H9 (cell line): ENCODE measurements around the gene DHX40. TPM values are rescaled to one million over a fixed set of nuclear protein-coding genes. Genes with fewer than 3 reads are reported as not detected.
A peak's percentile ranks its signal among the peaks of the same experiment; 100 is the strongest.

Experiments used
- DNase-seq: peaks from one replicate; pipeline ENCODE4 v3.0.0-alpha.2; 2017
- H2AFZ ChIP-seq: one replicate; pipeline ENCODE4 v1.6.1; 2013; ENCODE audit warnings: mild to moderate bottlenecking, low read length, control low read depth, moderate library complexity
- H2AK5ac ChIP-seq: 2 replicates; pipeline ENCODE4 v1.6.1; 2013; ENCODE audit warnings: low read length, control low read depth, mixed read lengths; ENCODE audit not compliant: insufficient read length
- H2BK120ac ChIP-seq: one replicate; pipeline ENCODE4 v1.6.1; 2013; ENCODE audit warnings: low read depth, mild to moderate bottlenecking, low read length, control low read depth, inconsistent platforms; ENCODE audit not compliant: poor library complexity, severe bottlenecking
- H2BK12ac ChIP-seq: 2 replicates; pipeline ENCODE4 v1.6.1; 2013; ENCODE audit warnings: low read length, control low read depth, mixed read lengths, low read depth; ENCODE audit not compliant: insufficient read length
- H2BK15ac ChIP-seq: 2 replicates; pipeline ENCODE4 v1.6.1; 2013; ENCODE audit warnings: low read depth, low read length, control low read depth
- H2BK20ac ChIP-seq: one replicate; pipeline ENCODE4 v1.6.1; 2013; ENCODE audit warnings: low read depth, mild to moderate bottlenecking, low read length, control low read depth, inconsistent platforms; ENCODE audit not compliant: poor library complexity, severe bottlenecking
- H2BK5ac ChIP-seq: 2 replicates; pipeline ENCODE4 v1.6.1; 2013; ENCODE audit warnings: low read length, control low read depth, mixed read lengths; ENCODE audit not compliant: insufficient read length
- H3K14ac ChIP-seq: 2 replicates; pipeline ENCODE4 v1.6.1; 2013; ENCODE audit warnings: low read length, control low read depth; ENCODE audit not compliant: insufficient read depth
- H3K18ac ChIP-seq: 2 replicates; pipeline ENCODE4 v1.6.1; 2013; ENCODE audit warnings: low read depth, mild to moderate bottlenecking, mixed read lengths, low read length, control low read depth; ENCODE audit not compliant: insufficient read length
- H3K23ac ChIP-seq: 2 replicates; pipeline ENCODE4 v1.6.1; 2013; ENCODE audit warnings: low read length, control low read depth, mixed read lengths, low read depth; ENCODE audit not compliant: insufficient read length
- H3K23me2 ChIP-seq: 2 replicates; pipeline ENCODE4 v1.6.1; 2013; ENCODE audit warnings: low read depth, mild to moderate bottlenecking, mixed read lengths, low read length, control low read depth; ENCODE audit not compliant: insufficient read length, poor library complexity, severe bottlenecking
- H3K27ac ChIP-seq: 2 replicates; pipeline ENCODE4 v1.5.1; 2013; ENCODE audit warnings: low read length, control low read depth, mixed read lengths, low read depth; ENCODE audit not compliant: insufficient read length
- H3K27me3 ChIP-seq: 2 replicates; pipeline ENCODE4 v1.6.1; 2013; ENCODE audit warnings: low read length, control low read depth, inconsistent platforms; ENCODE audit not compliant: insufficient read depth
- H3K4ac ChIP-seq: 2 replicates; pipeline ENCODE4 v1.6.1; 2013; ENCODE audit warnings: low read depth, mild to moderate bottlenecking, control low read depth, inconsistent platforms, low read length, moderate library complexity
- H3K4me1 ChIP-seq: 2 replicates; pipeline ENCODE4 v1.6.1; 2013; ENCODE audit warnings: low read length, control low read depth, inconsistent platforms; ENCODE audit not compliant: insufficient read depth
- H3K4me2 ChIP-seq: 2 replicates; pipeline ENCODE4 v1.6.1; 2013; ENCODE audit warnings: low read length, control low read depth, mixed read lengths; ENCODE audit not compliant: insufficient read length, insufficient read depth
- H3K56ac ChIP-seq: 2 replicates; pipeline ENCODE4 v1.6.1; 2013; ENCODE audit warnings: low read depth, mild to moderate bottlenecking, mixed read lengths, low read length, control low read depth; ENCODE audit not compliant: insufficient read length
- H3K79me1 ChIP-seq: 2 replicates; pipeline ENCODE4 v1.6.1; 2013; ENCODE audit warnings: low read depth, mild to moderate bottlenecking, moderate library complexity, low read length, control low read depth, inconsistent platforms; ENCODE audit not compliant: insufficient read depth, poor library complexity, severe bottlenecking
- H3K79me2 ChIP-seq: 2 replicates; pipeline ENCODE4 v1.6.1; 2013; ENCODE audit warnings: low read length, control low read depth, inconsistent platforms; ENCODE audit not compliant: insufficient read depth
- H3K9ac ChIP-seq: 2 replicates; pipeline ENCODE4 v1.6.1; 2013; ENCODE audit warnings: low read length, control low read depth, mixed read lengths; ENCODE audit not compliant: insufficient read length; ENCODE audit errors: extremely low read depth
- H3K9me3 ChIP-seq: one replicate; pipeline ENCODE4 v1.6.1; 2013; ENCODE audit warnings: low read depth, low read length, inconsistent platforms; ENCODE audit not compliant: control insufficient read depth
- H3T11ph ChIP-seq: one replicate; pipeline ENCODE4 v1.6.1; 2013; ENCODE audit warnings: mild to moderate bottlenecking, low read length, control low read depth, inconsistent platforms
- H4K20me1 ChIP-seq: one replicate; pipeline ENCODE4 v1.6.1; 2013; ENCODE audit not compliant: control insufficient read depth, insufficient read length, insufficient read depth
- H4K5ac ChIP-seq: 2 replicates; pipeline ENCODE4 v1.6.1; 2013; ENCODE audit warnings: low read depth, mild to moderate bottlenecking, mixed read lengths, low read length, control low read depth; ENCODE audit not compliant: insufficient read length
- H4K8ac ChIP-seq: replicated peaks from 2 replicates; pipeline ENCODE4 v1.6.1; 2013; ENCODE audit warnings: low read length, control low read depth, mixed read lengths, low read depth; ENCODE audit not compliant: insufficient read length
- H4K91ac ChIP-seq: 2 replicates; pipeline ENCODE4 v1.6.1; 2013; ENCODE audit warnings: low read depth, mild to moderate bottlenecking, moderate library complexity, mixed read lengths, low read length, control low read depth; ENCODE audit not compliant: insufficient read length
- H3K27ac Mint-ChIP-seq, 3 experiments: 2 replicates in 2 of 3; 3 replicates in 1 of 3; pipeline ENCODE4 v1.8.0; 2020 to 2021; ENCODE audit warnings: mixed read lengths in 3 of 3, mild to moderate bottlenecking in 1 of 3, moderate library complexity in 1 of 3
- H3K27me3 Mint-ChIP-seq: 2 replicates; pipeline ENCODE4 v1.8.0; 2021; ENCODE audit warnings: low read depth, mild to moderate bottlenecking, moderate library complexity, mixed read lengths
- H3K36me3 Mint-ChIP-seq, 3 experiments: 2 replicates in 2 of 3; 3 replicates in 1 of 3; pipeline ENCODE4 v1.8.0; 2020 to 2021; ENCODE audit warnings: low read depth in 3 of 3, mixed read lengths in 3 of 3; ENCODE audit not compliant: insufficient read depth in 1 of 3
- H3K4me1 Mint-ChIP-seq, 2 experiments: 2 replicates each; pipeline ENCODE4 v1.8.0; 2020; ENCODE audit warnings: mixed read lengths in 2 of 2
- H3K4me3 Mint-ChIP-seq, 2 experiments: 2 replicates in 1 of 2; 3 replicates in 1 of 2; pipeline ENCODE4 v1.8.0; 2020 to 2021; ENCODE audit warnings: mild to moderate bottlenecking in 2 of 2, mixed read lengths in 2 of 2, moderate library complexity in 1 of 2
- H3K9me3 Mint-ChIP-seq, 2 experiments: 2 replicates in 1 of 2; 3 replicates in 1 of 2; pipeline ENCODE4 v1.8.0; 2020; ENCODE audit warnings: mild to moderate bottlenecking in 2 of 2, mixed read lengths in 2 of 2, moderate library complexity in 1 of 2
- CTCF ChIP-seq: fragments of 200-600 bp; sonication (generic); conservative IDR thresholded peaks from 3 replicates; pipeline ENCODE4 v1.8.0; 2021; ENCODE audit warnings: antibody characterized with exemption, mild to moderate bottlenecking
- total RNA-seq: library from RNA; stranded (reverse); gene quantifications from 2 replicates; pipeline ENCODE4 v1.2.1, GENCODE V29; 2021

The DHX40 gene
- total RNA-seq, 1 experiment from 2014 or later = 28.8 TPM

GRCh38 chr17:59558953-59559352, 6.5 kb upstream of the DHX40 start:
- H3K79me2 ChIP-seq = no peaks in the 10 kb centered on the region
- Mint-ChIP-seq H3K27ac (no peak overlapping the region), H3K27me3 (peaks cover 7% of the 10 kb centered on the region), H3K4me1 (no peaks in the 10 kb centered on the region), H3K4me3 (no peak overlapping the region), H3K36me3 (no peaks in the 10 kb centered on the region), H3K9me3 (no peaks in the 10 kb centered on the region; a peak in 1 of 5 replicates)
- peak; percentile 39 for TF ChIP-seq CTCF
- no peak overlapping the region for H3K27ac ChIP-seq
- H3T11ph ChIP-seq = no peak overlapping the region
- H3K4me1 ChIP-seq = no peaks in the 10 kb centered on the region
- no peaks in the 10 kb centered on the region for H4K20me1 ChIP-seq
- no peak overlapping the region for H2BK12ac ChIP-seq
- no peak overlapping the region for H3K4me2 ChIP-seq
- no peak overlapping the region for H2AFZ ChIP-seq
- no peak overlapping the region for H2BK15ac ChIP-seq
- no peaks in the 10 kb centered on the region for H3K23me2 ChIP-seq
- no peak overlapping the region for H3K14ac ChIP-seq
- H4K8ac ChIP-seq = no peak overlapping the region
- H3K18ac ChIP-seq = no peak overlapping the region
- H4K91ac ChIP-seq = no peak overlapping the region
- H2BK120ac ChIP-seq = no peak overlapping the region
- H2BK5ac ChIP-seq = no peak overlapping the region
- H3K9me3 ChIP-seq = no peaks in the 10 kb centered on the region
- no peak overlapping the region for H4K5ac ChIP-seq
- no peak overlapping the region for H3K23ac ChIP-seq
- H3K9ac ChIP-seq = no peak overlapping the region
- no peak overlapping the region for H3K4ac ChIP-seq
- no peak overlapping the region for H2AK5ac ChIP-seq
- no peaks in the 10 kb centered on the region for H3K27me3 ChIP-seq
- H3K56ac ChIP-seq = no peak overlapping the region
- no peak for DNase-seq
- H3K79me1 ChIP-seq = no peaks in the 10 kb centered on the region
- no peak overlapping the region for H2BK20ac ChIP-seq
